Activated naive CD4-positive, alpha-beta T cell treated with anti-CD3 and anti-CD28 coated beads, Interleukin-2, amount 50 U/mL, for 16 hours (primary cell): ENCODE results near the gene P2RX4.
"Not testable (repeated sequence)": the region's sequence is repeated elsewhere in the genome, so short reads cannot be mapped to it uniquely, and the experiment has no call there.

Source experiments
- DNase-seq: peaks from one replicate; pipeline ENCODE4 v3.0.0-alpha.2; 2020

Gene P2RX4

DNA sequence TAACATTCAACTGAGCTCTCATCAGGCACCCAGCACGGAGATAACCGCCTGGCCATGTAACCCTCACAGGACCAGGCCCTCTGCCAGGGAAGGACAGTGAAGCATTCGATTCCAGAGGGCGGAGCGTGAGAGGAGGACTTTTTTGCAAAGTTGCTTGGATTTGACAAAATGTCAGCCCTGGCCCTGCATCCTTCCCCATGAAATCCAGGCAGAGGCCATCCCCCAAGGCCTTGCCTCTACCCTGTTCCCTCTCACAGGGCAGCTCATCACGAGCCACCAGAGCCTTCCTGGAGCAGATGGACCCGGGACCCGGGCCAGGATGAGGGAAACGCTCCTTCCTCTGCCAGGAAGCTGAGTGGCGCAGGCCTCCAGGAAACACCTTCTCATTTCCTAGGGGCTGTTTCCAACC lies 69.6 kb downstream of the P2RX4 start:
- no peak for DNase-seq

DNA sequence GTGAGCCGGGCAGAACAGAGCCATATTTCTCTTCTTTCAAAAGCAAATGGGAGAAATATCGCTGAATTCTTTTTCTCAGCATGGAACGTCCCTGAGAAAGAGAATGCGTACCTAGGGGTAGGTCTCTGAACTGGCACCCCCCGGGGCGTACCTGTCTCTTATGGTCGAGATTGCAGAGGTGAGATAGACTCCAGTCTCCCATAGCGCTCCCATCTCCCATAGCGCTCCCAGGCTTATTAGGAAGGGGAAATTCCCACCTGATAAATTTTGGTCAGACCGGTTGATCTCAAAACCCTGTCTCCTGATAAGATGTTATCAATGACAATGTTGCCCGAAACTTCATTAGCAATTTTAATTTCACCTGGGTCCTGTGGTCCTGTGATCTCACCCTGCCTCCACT lies 70.6 kb downstream of the P2RX4 start:
- not testable (repeated sequence) for DNase-seq

DNA sequence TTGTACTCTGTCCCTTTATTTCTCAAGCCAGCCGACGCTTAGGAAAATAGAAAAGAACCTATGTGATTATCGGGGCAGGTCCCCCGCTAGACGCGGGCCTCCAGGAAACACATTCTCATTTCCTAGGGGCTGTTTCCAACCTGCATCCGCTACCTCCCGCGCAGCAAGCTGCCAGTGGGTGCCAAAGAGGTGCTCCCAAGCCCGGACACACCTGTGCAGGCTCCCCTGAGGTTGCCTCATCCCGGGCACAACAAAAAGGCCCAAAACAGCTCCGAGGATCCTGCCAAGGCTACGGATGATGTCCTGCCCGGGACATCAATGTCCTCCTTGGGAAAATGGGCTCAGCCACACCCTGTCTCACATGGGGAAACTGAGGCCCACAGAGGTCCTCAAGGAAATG lies 71.2 kb downstream of the P2RX4 start:
- not testable (repeated sequence) for DNase-seq

DNA sequence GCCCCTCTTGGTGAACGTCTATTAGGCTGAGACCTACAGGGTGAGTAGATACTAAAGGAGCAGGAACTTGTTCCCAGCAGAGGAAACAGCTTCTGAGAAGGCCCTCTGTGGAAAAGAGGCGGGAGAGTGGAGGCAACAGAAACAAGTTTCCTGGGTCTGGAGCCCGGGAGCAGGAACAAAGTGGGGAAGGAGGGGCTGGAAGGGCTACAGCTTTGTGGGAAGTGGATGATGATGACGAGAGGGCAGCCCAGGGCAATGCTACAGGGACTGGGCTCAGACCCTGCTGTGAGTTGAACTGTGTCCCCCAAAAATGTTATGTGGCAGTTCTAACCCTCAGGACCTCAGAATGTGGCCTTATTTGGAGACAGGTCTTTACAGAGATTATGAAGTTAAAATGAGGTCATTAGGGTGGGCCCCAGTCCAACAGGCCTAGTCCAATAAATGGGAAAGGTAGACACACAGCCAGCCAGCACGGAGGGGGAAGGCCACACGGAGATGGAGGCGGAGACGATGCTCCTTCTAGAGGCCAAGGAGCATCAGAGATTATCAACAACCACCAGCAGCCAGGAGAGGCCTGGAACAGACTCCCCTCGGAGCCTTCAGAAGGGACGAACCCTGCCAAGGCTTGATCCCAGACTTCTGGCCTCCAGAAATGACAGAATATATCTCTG lies 72.3 kb downstream of the P2RX4 start:
- DNase-seq = no peak

DNA sequence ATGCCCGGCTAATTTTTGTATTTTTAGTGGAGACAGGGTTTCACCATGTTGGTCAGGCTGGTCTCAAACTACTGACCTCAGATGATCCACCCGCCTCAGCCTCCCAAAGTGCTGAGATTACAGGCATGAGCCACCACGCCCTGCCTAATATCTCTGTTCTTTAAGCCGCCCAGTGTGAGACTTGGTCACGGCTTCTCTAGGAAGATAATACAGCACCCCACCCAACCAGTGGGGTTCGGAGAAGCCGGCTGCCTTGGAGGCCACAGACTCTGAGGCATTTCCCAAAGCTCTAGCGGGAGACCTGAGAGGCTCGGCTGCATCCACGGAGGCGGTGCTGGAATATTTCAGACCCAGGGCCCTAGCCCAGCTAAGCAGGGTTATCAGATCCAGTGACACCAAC lies 73.0 kb downstream of the P2RX4 start:
- DNase-seq = not testable (repeated sequence)

DNA sequence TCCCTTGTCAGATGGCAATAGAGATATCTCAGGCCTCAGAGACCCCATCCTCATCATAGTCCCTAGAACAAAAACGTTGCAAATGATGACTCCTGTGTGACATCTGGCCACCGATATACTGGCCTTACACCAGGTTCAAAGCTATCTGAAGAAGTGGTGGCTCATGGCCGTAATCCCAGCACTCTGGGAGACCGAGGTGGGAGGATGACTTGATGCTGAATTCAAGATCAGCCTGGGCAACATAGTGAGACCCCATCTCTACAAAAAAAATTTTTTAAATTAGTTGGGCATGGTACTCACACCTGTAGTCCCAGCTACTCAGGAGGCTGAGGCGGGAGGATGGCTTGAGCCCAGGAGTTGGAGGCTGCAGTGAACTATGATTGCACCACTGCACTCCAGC lies 73.5 kb downstream of the P2RX4 start:
- DNase-seq = no peak
